Cardiac fibroblast (primary cell): ENCODE results near the gene TDRD12.

Source experiments
- DNase-seq, 2 donors: peaks; one replicate each; pipeline versions ENCODE4 v3.0.0 to v3.0.0-alpha.2; 2010; ENCODE audit warnings: low read depth in 2 of 2
- H3K4me3 ChIP-seq, 2 donors: replicated peaks in 1 of 2; 1 replicate in 1 of 2; 2 replicates in 1 of 2; pipeline ENCODE4 v1.5.1; 2011; ENCODE audit warnings: low read depth in 2 of 2, low read length in 2 of 2, mild to moderate bottlenecking in 2 of 2, moderate library complexity in 1 of 2
- CTCF ChIP-seq: IDR thresholded peaks from one replicate; pipeline ENCODE4 v1.5.1; 2011; ENCODE audit warnings: low read depth, mild to moderate bottlenecking, low read length, inconsistent platforms

Gene TDRD12

GRCh38 chr19:32719611-32720059 is at the start of gene TDRD12:
TSS of gene TDRD12 (plus strand) at chr19:32719767. CDS start at chr19:32720073, 306 bp downstream.
- TF ChIP-seq CTCF, result no peak
- DNase-seq, result no peak
- H3K4me3 ChIP-seq, result no peak within 1 kb of the TSS

- no peak for TF ChIP-seq CTCF
- H3K4me3 ChIP-seq, result no peak overlapping the region
- DNase-seq, result peak in 1 of 2 donors; percentile 26
These were observed 47.5 kb upstream of the TDRD12 start for GRCh38 chr19:32671883-32672593.

- no peak for TF ChIP-seq CTCF
- DNase-seq, result no peak
- no peak overlapping the region for H3K4me3 ChIP-seq
These were observed 46.7 kb upstream of the TDRD12 start for GRCh38 chr19:32672841-32673240.

GRCh38 chr19:32673573-32673972 is 46.0 kb upstream of the TDRD12 start:
- TF ChIP-seq CTCF, result no peak
- DNase-seq, result no peak
- peak overlapping the region in 1 of 2 donors; percentile 87 for H3K4me3 ChIP-seq

GRCh38 chr19:32674153-32674930 is 45.2 kb upstream of the TDRD12 start:
- TF ChIP-seq CTCF, result no peak
- H3K4me3 ChIP-seq, result peak overlapping the region; percentile 73 to 87
- DNase-seq, result no peak

- DNase-seq, result peak; percentile 98
- H3K4me3 ChIP-seq, result peak within 1 kb of the TSS; percentile 73 to 87
- TF ChIP-seq CTCF, result no peak
These were observed 44.4 kb upstream of the TDRD12 start, which contains the start of gene ANKRD27 for GRCh38 chr19:32674931-32675719. TSS of gene ANKRD27 (minus strand) at chr19:32675180. CDS start at chr19:32659015, 16,165 bp downstream.
